A549 treated with AZD2906 at 1 μM for 4 hours (cell line): ENCODE measurements around the gene DDX46. TPM values are rescaled to one million over a fixed set of nuclear protein-coding genes. Genes with fewer than 3 reads are reported as not detected.

ENCODE experiments used
- total RNA-seq: library from RNA; stranded (reverse); fragments of 200-300 nt; extraction: Qiagen RNA extraction; gene quantifications from 5 replicates; pipeline ENCODE4 v1.2.3, GENCODE V29; 2022

DDX46 gene, protein sequence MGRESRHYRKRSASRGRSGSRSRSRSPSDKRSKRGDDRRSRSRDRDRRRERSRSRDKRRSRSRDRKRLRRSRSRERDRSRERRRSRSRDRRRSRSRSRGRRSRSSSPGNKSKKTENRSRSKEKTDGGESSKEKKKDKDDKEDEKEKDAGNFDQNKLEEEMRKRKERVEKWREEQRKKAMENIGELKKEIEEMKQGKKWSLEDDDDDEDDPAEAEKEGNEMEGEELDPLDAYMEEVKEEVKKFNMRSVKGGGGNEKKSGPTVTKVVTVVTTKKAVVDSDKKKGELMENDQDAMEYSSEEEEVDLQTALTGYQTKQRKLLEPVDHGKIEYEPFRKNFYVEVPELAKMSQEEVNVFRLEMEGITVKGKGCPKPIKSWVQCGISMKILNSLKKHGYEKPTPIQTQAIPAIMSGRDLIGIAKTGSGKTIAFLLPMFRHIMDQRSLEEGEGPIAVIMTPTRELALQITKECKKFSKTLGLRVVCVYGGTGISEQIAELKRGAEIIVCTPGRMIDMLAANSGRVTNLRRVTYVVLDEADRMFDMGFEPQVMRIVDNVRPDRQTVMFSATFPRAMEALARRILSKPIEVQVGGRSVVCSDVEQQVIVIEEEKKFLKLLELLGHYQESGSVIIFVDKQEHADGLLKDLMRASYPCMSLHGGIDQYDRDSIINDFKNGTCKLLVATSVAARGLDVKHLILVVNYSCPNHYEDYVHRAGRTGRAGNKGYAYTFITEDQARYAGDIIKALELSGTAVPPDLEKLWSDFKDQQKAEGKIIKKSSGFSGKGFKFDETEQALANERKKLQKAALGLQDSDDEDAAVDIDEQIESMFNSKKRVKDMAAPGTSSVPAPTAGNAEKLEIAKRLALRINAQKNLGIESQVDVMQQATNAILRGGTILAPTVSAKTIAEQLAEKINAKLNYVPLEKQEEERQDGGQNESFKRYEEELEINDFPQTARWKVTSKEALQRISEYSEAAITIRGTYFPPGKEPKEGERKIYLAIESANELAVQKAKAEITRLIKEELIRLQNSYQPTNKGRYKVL
- 49.9 to 75.8 TPM (median 59.6 TPM) in 5 replicates for total RNA-seq

DNA sequence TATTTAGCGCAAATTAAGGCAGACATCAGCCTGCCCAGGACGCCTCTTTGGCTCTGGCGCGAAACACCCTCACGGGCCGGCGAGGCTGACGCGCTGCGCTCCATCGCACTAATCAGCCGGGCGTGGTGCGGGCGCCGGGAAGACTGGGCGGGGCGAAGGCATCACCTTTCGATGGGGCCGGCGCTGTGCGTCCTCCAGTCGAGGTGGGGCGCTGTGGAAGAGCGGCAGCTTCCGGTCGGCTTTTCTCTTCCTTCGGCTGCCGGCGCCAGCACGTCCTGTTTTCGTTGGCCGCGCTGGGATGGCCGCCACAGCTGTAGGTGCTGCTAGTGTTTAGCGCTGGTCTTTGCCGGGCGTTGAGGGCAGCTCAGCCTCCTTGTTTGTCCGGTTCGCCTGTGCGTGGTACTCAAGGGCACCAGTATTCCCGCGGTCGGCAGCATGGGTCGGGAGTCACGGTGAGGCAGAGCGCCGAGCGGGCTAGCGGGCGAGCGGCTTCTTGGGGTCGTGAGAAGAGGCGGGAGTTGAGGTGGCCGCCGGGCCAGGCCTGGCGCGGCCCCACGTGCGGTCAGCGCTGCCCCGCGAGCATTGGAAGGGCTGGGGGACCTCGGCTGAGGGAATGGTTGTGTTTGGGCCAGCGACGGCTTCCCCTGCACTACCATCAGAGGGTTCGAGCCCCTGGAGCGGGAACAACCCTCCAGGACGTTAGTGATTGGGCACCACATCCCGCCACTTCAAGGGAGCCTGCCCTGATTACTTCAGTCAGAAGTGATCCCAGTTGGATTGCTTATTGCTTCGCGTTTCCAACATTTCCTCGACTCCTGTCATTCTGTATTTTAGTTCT is at the start of gene DDX46:
DDX46 (plus strand) TSS at position 276 of the 838 bp plus-strand sequence; CDS start at position 436, 160 bp downstream.

DNA sequence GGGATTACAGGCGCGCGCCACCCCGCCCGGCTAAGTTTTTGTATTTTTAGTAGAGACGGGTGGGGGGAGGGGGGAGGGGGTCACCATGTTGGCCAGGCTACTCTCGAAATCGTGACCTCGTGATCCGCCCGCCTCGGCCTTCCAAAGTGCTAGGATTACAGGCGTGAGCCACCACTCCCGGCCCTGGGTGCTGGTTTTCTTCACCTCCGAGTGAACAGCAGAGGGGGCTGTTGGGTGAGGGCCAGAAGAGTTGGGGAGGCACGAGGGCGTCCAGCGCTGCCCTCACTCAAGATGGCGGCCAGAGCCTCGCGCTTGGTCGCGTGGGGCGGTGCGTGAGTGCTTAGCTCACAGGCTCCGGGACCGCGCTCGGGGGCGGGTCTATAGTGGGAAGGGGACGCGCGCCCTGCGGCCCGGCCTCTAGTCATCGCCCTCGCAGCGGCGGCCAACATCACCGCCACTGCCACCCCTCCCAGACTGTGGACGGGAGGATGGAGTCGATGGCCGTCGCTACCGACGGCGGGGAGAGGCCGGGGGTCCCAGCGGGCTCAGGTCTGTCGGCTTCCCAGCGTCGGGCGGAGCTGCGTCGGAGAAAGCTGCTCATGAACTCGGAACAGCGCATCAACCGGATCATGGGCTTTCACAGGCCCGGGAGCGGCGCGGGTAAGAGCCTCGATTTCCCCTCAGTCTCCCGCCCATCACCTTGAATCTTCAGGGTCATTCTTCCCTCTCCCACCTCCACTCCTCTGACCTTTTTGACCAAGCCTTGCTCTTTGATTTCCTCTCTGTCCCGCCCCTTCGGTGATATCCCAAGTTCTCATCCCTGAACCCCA is 20.2 kb upstream of the DDX46 start, which contains the start of gene CAMLG:
CAMLG (plus strand) TSS at position 416 of the 830 bp plus-strand sequence; CDS start at position 489, 73 bp downstream.

DNA sequence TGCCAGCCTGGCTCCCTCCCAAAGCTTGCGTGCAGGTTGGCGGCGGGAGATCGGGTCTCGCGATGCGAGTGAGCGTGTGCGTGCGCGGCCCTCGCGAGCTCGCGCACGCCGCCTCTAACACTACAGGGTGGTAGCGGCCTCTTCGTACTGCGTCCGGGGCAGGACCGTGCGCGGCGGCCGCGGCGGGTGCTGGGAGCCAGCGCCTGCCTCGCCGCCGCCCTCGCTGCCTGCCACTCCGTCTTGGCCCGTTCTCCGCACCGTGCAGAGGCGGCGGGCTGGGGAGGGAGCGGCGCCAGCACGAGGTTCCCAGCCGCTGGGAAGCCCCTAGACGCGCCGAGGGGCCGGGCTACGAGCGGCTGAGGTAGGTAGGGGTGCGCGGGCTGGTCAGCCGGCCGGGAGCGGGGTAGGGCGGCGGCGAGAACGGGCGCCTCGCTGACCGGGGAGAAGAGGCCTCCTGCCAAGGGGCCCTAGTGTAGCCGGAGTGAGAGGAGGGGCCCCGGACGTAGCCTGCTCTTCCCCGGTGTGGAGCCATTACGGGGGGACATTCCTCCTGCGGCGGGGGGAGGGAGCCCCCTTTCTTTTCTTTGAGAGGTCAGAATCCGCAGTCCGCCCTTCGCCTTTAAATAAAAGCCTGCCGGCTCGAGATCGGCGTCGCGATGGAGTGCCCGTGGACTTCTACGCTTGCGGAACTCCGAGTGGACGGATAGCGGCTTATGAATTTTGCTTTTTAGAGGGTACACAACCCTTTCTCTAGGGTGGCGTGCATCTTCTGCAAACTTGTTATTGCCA is 87.5 kb downstream of the DDX46 start, which contains the start of gene C5orf24:
C5orf24 (plus strand) TSS at position 117 of the 789 bp plus-strand sequence. CDS start 8,933 bp downstream, outside the sequence.

DNA sequence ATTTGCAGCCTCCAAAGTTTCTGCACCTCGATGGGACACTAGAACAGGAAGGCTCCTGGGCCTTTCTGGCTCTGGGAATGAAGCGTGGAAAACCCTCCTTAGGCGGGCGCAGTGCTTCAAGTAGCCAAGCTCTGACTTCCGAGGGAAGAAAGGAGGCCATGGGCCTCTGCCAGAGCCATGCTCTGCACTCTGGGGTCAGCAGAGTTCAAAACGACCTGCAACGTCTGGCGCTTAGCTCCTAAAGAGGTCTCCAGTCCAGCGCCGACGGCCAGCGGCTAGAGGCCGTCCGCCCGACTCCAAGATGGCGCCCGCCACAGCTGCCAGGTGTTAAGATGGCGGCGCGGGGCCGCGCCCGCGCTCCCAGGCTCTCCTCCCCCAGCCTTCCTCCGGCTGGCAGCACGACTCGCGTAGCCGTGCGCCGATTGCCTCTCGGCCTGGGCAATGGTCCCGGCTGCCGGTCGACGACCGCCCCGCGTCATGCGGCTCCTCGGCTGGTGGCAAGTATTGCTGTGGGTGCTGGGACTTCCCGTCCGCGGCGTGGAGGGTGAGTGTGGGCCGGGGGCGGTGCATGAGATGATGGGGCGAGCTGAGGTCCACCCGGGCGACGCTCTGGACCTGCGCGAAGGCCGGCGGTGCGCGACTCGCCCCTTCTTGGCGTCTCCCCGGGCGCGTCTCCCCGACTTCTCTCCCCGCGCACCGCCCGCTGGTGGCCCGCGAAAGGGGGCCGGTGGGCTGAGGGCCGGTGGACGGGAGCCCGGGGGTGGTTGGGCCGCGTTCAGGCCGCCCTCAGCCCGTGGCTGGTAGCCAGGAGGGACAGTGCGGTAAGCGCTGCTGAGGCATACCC is 115.6 kb downstream of the DDX46 start, which contains the start of gene TXNDC15:
TXNDC15 (plus strand) TSS at position 385 of the 844 bp plus-strand sequence; CDS start at position 442, 57 bp downstream.

Other genes starting within 250 kb of the DDX46 start
- 32.8 to 38.8 TPM (median 35.9 TPM) in 5 replicates for gene JADE2, start 233.1 kb upstream of the DDX46 start, total RNA-seq
- gene SAR1B, start 126.0 kb upstream of the DDX46 start, total RNA-seq = 42.7 to 65.0 TPM (median 45.7 TPM) in 5 replicates
- 11.0 to 14.8 TPM (median 14.2 TPM) in 5 replicates for gene SEC24A, start 110.0 kb upstream of the DDX46 start, total RNA-seq
- 22.5 to 29.3 TPM (median 27.4 TPM) in 5 replicates for gene CAMLG, start 20.2 kb upstream of the DDX46 start, total RNA-seq
- 16.0 to 23.6 TPM (median 22.4 TPM) in 5 replicates for gene C5orf24, start 87.2 kb downstream of the DDX46 start, total RNA-seq
- gene TXNDC15, start 115.6 kb downstream of the DDX46 start, total RNA-seq = 46.7 to 52.6 TPM (median 50.4 TPM) in 5 replicates
- gene PCBD2, start 146.4 kb downstream of the DDX46 start, total RNA-seq = 9.7 to 11.2 TPM (median 10.7 TPM) in 5 replicates
- 0.15 to 0.49 TPM (median 0.39 TPM) in 5 replicates for gene CATSPER3, start 209.1 kb downstream of the DDX46 start, total RNA-seq